GM23338 (cell line): ENCODE data around the gene NCKAP5. TPM values are rescaled to one million over a fixed set of nuclear protein-coding genes. Genes with fewer than 3 reads are reported as not detected.

ENCODE experiments used
- ATAC-seq: fragments of 200-7000 bp; cut with Tn5 transposase; 3 replicates; pipeline ENCODE4 v1.9.1; 2020
- DNase-seq: peaks from one replicate; pipeline ENCODE4 v3.0.0-alpha.2; 2015; ENCODE audit warnings: low spot score
- H2AFZ ChIP-seq: fragments of 200-600 bp; sonication (generic); 2 replicates; pipeline ENCODE4 v1.8.0; 2016; ENCODE audit warnings: antibody characterized with exemption, mild to moderate bottlenecking, moderate library complexity
- H3F3A ChIP-seq: fragments of 200-600 bp; sonication (generic); replicated peaks from 2 replicates; pipeline ENCODE4 v1.8.0; 2017; ENCODE audit warnings: antibody characterized with exemption, mixed run types, low read depth
- H3K27ac ChIP-seq: fragments of 200-600 bp; sonication (generic); 2 replicates; pipeline ENCODE4 v1.6.1; 2016; ENCODE audit warnings: low read depth
- H3K27me3 ChIP-seq: fragments of 200-600 bp; sonication (generic); 2 replicates; pipeline ENCODE4 v1.8.0; 2016; ENCODE audit warnings: mild to moderate bottlenecking, mixed run types, moderate library complexity; ENCODE audit not compliant: insufficient read depth
- H3K36me3 ChIP-seq: fragments of 200-600 bp; sonication (generic); 2 replicates; pipeline ENCODE4 v1.8.0; 2016; ENCODE audit warnings: mild to moderate bottlenecking; ENCODE audit not compliant: insufficient read depth
- H3K4me1 ChIP-seq: fragments of 200-600 bp; sonication (generic); 2 replicates; pipeline ENCODE4 v1.8.0; 2016; ENCODE audit warnings: mild to moderate bottlenecking, moderate library complexity; ENCODE audit not compliant: insufficient read depth
- H3K4me2 ChIP-seq: fragments of 200-600 bp; sonication (generic); 2 replicates; pipeline ENCODE4 v1.7.1; 2017; ENCODE audit warnings: mixed run types
- H3K4me3 ChIP-seq: fragments of 200-600 bp; sonication (generic); 2 replicates; pipeline ENCODE4 v1.6.1; 2016; ENCODE audit warnings: mixed run types
- H3K79me2 ChIP-seq: fragments of 200-600 bp; sonication (generic); replicated peaks from 2 replicates; pipeline ENCODE4 v1.8.0; 2017; ENCODE audit warnings: mild to moderate bottlenecking; ENCODE audit not compliant: insufficient read depth
- H3K9me2 ChIP-seq: fragments of 200-600 bp; sonication (generic); 2 replicates; pipeline ENCODE4 v1.8.0; 2017; ENCODE audit not compliant: insufficient read depth
- H4K20me1 ChIP-seq: fragments of 200-600 bp; sonication (generic); replicated peaks from 2 replicates; pipeline ENCODE4 v1.8.0; 2017; ENCODE audit warnings: mild to moderate bottlenecking; ENCODE audit not compliant: insufficient read depth
- H3K27ac Mint-ChIP-seq: 2 replicates; pipeline ENCODE4 v1.8.0; 2020; ENCODE audit warnings: inconsistent platforms, mild to moderate bottlenecking, moderate library complexity, mixed read lengths
- H3K27me3 Mint-ChIP-seq: 3 replicates; pipeline ENCODE4 v1.8.0; 2022; ENCODE audit warnings: low read depth, mild to moderate bottlenecking, moderate library complexity, mixed read lengths, inconsistent platforms; ENCODE audit not compliant: insufficient read depth, poor library complexity
- H3K36me3 Mint-ChIP-seq: 3 replicates; pipeline ENCODE4 v1.8.0; 2021; ENCODE audit warnings: low read depth, mild to moderate bottlenecking, inconsistent platforms, moderate library complexity, mixed read lengths
- H3K4me1 Mint-ChIP-seq: 3 replicates; pipeline ENCODE4 v1.8.0; 2020; ENCODE audit warnings: mild to moderate bottlenecking, inconsistent platforms, mixed read lengths
- H3K4me3 Mint-ChIP-seq: 3 replicates; pipeline ENCODE4 v1.8.0; 2021; ENCODE audit warnings: moderate library complexity, mild to moderate bottlenecking, inconsistent platforms, mixed read lengths
- H3K9me3 Mint-ChIP-seq: 3 replicates; pipeline ENCODE4 v1.8.0; 2020; ENCODE audit warnings: moderate library complexity, mild to moderate bottlenecking, inconsistent platforms, mixed read lengths
- CREB1 ChIP-seq: fragments of 250-450 bp; sonication (Bioruptor Pico); IDR thresholded peaks from 2 replicates; pipeline ENCODE4 v1.5.0; 2020; ENCODE audit warnings: low read depth, mild to moderate bottlenecking, moderate library complexity
- CTCF ChIP-seq, 2 experiments: fragments of 200-600 bp in 1 of 2; sonication (generic) in 1 of 2; conservative IDR thresholded peaks; 2 replicates each; pipeline versions ENCODE4 v1.5.1 to v1.6.1; 2016 to 2017; ENCODE audit warnings: antibody characterized with exemption in 2 of 2, low read depth in 2 of 2, mild to moderate bottlenecking in 2 of 2, moderate library complexity in 1 of 2
- ETS1 ChIP-seq: IDR thresholded peaks from 2 replicates; pipeline ENCODE4 v1.6.1; 2016; ENCODE audit warnings: antibody characterized with exemption
- EZH2phosphoT487 ChIP-seq: fragments of 200-600 bp; sonication (generic); IDR thresholded peaks from one replicate; pipeline ENCODE4 v1.8.1; 2018; ENCODE audit warnings: antibody characterized with exemption; ENCODE audit not compliant: unreplicated experiment
- JUNB ChIP-seq: IDR thresholded peaks from one replicate; pipeline ENCODE4 v1.6.1; 2016; ENCODE audit warnings: antibody characterized with exemption; ENCODE audit not compliant: unreplicated experiment
- NANOG ChIP-seq: IDR thresholded peaks from 2 replicates; pipeline ENCODE4 v1.6.1; 2016; ENCODE audit warnings: antibody characterized with exemption, borderline replicate concordance
- STAT1 ChIP-seq: IDR thresholded peaks from one replicate; pipeline ENCODE4 v1.6.1; 2016; ENCODE audit warnings: antibody characterized with exemption; ENCODE audit not compliant: unreplicated experiment
- ZNF114 ChIP-seq: fragments of 250-450 bp; sonication (Bioruptor Pico); IDR thresholded peaks from 2 replicates; pipeline ENCODE4 v1.5.0; 2020; ENCODE audit warnings: mild to moderate bottlenecking, moderate library complexity
- polyA plus RNA-seq: library from polyadenylated mRNA; unstranded; fragments of >200 nt; fragmentation: Nextera tagmentation; extraction: Ambion mirVana; gene quantifications from 2 replicates; pipeline ENCODE4 v1.2.1, GENCODE V29; 2016
- total RNA-seq: library from RNA; depleted of rRNA; stranded (reverse); fragments of >200 nt; shearing (Covaris generic); gene quantifications from 2 replicates; pipeline ENCODE4 v1.2.3, GENCODE V29; 2014
- TF ChIP-seq, protein P1 (sequence below): IDR thresholded peaks from one replicate; pipeline ENCODE4 v1.6.1; 2018; ENCODE audit warnings: antibody characterized with exemption; ENCODE audit not compliant: unreplicated experiment

Gene NCKAP5
- total and polyA plus RNA-seq, 2 experiments from 2014 or later: 0.34 to 0.73 TPM

- Histone ChIP-seq H3K36me3 (no peaks in the 10 kb centered on the region), H3K9me2 (no peaks in the 10 kb centered on the region), H3K4me2 (no peak overlapping the region), H3K4me3 (no peak overlapping the region), H3K79me2 (no peaks in the 10 kb centered on the region), H2AFZ (no peak overlapping the region), H3K27ac (no peak overlapping the region), H3F3A (no peaks in the 10 kb centered on the region), H3K27me3 (no peaks in the 10 kb centered on the region), H3K4me1 (no peaks in the 10 kb centered on the region), H4K20me1 (no peaks in the 10 kb centered on the region)
- Mint-ChIP-seq H3K36me3 (no peaks in the 10 kb centered on the region; the same call in 2 of the 3 replicates), H3K27me3 (peaks cover 2% of the 10 kb centered on the region), H3K4me3 (no peak overlapping the region), H3K27ac (no peak overlapping the region), H3K4me1 (no peaks in the 10 kb centered on the region), H3K9me3 (peaks cover 21% of the 10 kb centered on the region)
- ATAC-seq: no peak
- DNase-seq: no peak
- TF ChIP-seq CTCF (conservative IDR thresholded peaks at IDR 0.05; ENCODE audit: low read depth in 2 of 2): 0 out of 4 replicates have a peak, but pooled peaks of 1 of the 2 experiments have one; percentile 25
- TF ChIP-seq ETS1: no peak
Measured at GRCh38 chr2:133192028-133192427, 376.2 kb downstream of the NCKAP5 start.

DNA sequence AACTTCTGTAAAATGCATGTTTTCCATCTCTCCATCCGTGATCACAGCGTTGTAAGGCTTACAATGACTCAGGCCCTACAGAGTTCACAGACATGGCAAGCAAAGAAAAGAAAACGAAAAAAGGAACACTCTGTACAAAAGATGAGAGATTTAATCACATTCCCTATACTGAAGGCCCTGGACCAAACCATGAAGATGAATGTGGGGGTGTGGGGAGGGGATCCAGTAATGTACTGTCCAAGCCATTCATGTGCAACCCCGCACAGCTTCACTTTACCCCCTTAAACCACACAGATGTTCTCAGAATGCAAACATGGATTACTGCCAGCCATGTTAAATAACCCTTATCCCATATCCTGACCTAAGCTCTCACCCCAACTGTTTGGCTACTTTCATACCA is 391.1 kb downstream of the NCKAP5 start:
- DNase-seq: no peak
- no peak overlapping the region for H3K4me3 Mint-ChIP-seq
- H3K27me3 Mint-ChIP-seq: no peaks in the 10 kb centered on the region
- no peak overlapping the region for H3K4me2 ChIP-seq
- H3K9me2 ChIP-seq: peaks cover 6% of the 10 kb centered on the region; the same call in 1 of the 2 replicates
- H3F3A ChIP-seq: no peaks in the 10 kb centered on the region
- no peaks in the 10 kb centered on the region for H3K27me3 ChIP-seq
- H3K36me3 Mint-ChIP-seq: no peaks in the 10 kb centered on the region
- H3K36me3 ChIP-seq: no peaks in the 10 kb centered on the region
- no peaks in the 10 kb centered on the region for H3K4me1 ChIP-seq
- H3K4me1 Mint-ChIP-seq: peaks cover 11% of the 10 kb centered on the region; the same call in 2 of the 3 replicates
- H4K20me1 ChIP-seq: no peaks in the 10 kb centered on the region
- H3K27ac Mint-ChIP-seq: no peak overlapping the region
- no peak overlapping the region for H3K4me3 ChIP-seq
- no peak overlapping the region for H2AFZ ChIP-seq
- no peak overlapping the region for H3K27ac ChIP-seq
- no peaks in the 10 kb centered on the region for H3K79me2 ChIP-seq
- TF ChIP-seq CREB1 (CRISPR knock-in tag) (no peak), ETS1 (no peak), STAT1 (no peak), EZH2phosphoT487 (no peak), JUNB (no peak), CTCF (conservative IDR thresholded peaks at IDR 0.05; ENCODE audit: low read depth in 2 of 2) (no peak), NANOG (no peak), ZNF114 (CRISPR knock-in tag) (no peak)
- TF ChIP-seq, protein P1, sequence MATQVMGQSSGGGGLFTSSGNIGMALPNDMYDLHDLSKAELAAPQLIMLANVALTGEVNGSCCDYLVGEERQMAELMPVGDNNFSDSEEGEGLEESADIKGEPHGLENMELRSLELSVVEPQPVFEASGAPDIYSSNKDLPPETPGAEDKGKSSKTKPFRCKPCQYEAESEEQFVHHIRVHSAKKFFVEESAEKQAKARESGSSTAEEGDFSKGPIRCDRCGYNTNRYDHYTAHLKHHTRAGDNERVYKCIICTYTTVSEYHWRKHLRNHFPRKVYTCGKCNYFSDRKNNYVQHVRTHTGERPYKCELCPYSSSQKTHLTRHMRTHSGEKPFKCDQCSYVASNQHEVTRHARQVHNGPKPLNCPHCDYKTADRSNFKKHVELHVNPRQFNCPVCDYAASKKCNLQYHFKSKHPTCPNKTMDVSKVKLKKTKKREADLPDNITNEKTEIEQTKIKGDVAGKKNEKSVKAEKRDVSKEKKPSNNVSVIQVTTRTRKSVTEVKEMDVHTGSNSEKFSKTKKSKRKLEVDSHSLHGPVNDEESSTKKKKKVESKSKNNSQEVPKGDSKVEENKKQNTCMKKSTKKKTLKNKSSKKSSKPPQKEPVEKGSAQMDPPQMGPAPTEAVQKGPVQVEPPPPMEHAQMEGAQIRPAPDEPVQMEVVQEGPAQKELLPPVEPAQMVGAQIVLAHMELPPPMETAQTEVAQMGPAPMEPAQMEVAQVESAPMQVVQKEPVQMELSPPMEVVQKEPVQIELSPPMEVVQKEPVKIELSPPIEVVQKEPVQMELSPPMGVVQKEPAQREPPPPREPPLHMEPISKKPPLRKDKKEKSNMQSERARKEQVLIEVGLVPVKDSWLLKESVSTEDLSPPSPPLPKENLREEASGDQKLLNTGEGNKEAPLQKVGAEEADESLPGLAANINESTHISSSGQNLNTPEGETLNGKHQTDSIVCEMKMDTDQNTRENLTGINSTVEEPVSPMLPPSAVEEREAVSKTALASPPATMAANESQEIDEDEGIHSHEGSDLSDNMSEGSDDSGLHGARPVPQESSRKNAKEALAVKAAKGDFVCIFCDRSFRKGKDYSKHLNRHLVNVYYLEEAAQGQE: no peak
- no peaks in the 10 kb centered on the region for H3K9me3 Mint-ChIP-seq
- no peak for ATAC-seq
